Left renal pelvis (tissue), 4 donors: Measurements from ENCODE around the gene RCAN2. TPM values are rescaled to one million over a fixed set of nuclear protein-coding genes. Genes with fewer than 3 reads are reported as not detected.
"Not testable (repeated sequence)": the region's sequence is repeated elsewhere in the genome, so short reads cannot be mapped to it uniquely, and the experiment has no call there.

Experiments used
- DNase-seq, 4 donors: peaks; one replicate each; pipeline ENCODE4 v3.0.0-alpha.2; 2013; ENCODE audit warnings: low read depth in 4 of 4, low spot score in 3 of 4
- polyA plus RNA-seq, 4 donors: library from polyadenylated mRNA; unstranded; fragments of 120-200 nt; gene quantifications; one replicate each; pipeline ENCODE4 v1.2.1, GENCODE V29; 2013; ENCODE audit not compliant: insufficient read length in 4 of 4

The RCAN2 gene
- polyA plus RNA-seq, 4 donors = 7.8 to 30.7 (median 23.8) TPM

GRCh38 chr6:46444772-46445454 is 46.3 kb downstream of the RCAN2 start:
- DNase-seq = no peak

DNA sequence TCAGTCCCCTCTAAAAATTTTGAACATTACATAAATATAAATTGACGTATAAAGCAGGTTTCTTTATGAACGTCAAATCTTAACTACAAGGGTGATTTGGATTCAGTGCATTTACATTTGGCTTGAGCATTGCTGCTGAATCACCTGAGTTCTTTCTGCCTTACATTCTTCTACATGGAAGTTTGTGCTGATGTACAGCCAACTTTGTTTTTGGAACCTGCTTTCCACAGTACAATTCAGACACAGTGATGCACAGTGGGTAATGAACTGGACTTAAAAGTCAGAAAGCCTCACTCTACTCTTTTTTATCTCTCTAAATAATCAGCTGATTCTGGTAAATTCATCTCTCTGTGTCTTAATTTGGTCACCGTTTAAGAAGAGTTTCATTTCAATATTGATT is 47.6 kb downstream of the RCAN2 start:
- no peak for DNase-seq

GRCh38 chr6:46440641-46441040 is 50.6 kb downstream of the RCAN2 start:
- no peak for DNase-seq

- no peak for DNase-seq
Measured at GRCh38 chr6:46440141-46440540, 51.1 kb downstream of the RCAN2 start.

- DNase-seq = no peak
Measured at GRCh38 chr6:46438245-46438644, 53.0 kb downstream of the RCAN2 start.

- DNase-seq = no peak
Measured at GRCh38 chr6:46437671-46438221, 53.5 kb downstream of the RCAN2 start.

- DNase-seq = no peak
Measured at GRCh38 chr6:46422619-46423018, 68.6 kb downstream of the RCAN2 start.

- no peak for DNase-seq
Measured at GRCh38 chr6:46421939-46422338, 69.3 kb downstream of the RCAN2 start.

- no peak for DNase-seq
Measured at GRCh38 chr6:46420921-46421638, 70.2 kb downstream of the RCAN2 start.

DNA sequence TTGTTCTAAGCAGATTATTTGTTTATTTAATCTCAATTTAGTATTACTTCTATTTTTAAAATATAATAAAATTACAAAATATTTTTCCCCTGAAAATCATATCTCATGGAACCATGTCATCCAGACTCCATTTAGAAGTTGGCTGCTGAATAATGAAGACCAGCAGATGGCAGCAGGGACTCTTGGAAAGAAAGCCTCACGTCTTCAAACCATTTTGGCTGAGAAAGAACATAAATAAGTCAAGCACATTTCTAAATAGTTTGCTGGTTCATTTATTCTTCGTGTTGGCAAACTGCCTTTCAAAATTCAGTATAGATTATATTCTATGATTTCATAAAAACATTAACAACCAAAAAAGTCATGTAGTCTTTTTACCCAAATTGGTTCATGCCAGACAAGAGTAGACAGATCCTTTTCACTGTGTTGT is 71.7 kb downstream of the RCAN2 start:
- peak in 3 of 4 donors; percentile 46 to 63 (median 52) for DNase-seq

- no peak for DNase-seq
Measured at GRCh38 chr6:46414398-46414797, 76.9 kb downstream of the RCAN2 start.

DNA sequence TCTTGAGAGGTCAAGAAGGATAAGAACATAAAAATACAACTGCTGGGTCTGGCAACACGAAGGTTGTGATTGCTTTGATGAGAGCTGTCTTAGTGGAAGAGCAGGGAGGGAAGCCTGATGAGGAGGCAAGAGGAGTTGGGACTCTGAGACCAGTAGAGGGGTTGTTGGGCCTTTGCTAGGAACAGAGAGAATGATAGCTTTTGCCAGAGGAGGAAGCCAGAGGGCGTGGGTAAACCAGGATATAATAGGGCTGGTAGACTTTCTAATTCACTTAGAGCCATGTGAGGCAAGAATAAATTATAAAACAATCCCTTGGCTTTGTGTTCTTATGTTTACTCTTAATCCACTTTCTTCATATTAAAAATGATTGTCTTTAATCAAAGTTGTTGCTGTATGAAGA is 78.6 kb downstream of the RCAN2 start:
- DNase-seq = no peak

DNA sequence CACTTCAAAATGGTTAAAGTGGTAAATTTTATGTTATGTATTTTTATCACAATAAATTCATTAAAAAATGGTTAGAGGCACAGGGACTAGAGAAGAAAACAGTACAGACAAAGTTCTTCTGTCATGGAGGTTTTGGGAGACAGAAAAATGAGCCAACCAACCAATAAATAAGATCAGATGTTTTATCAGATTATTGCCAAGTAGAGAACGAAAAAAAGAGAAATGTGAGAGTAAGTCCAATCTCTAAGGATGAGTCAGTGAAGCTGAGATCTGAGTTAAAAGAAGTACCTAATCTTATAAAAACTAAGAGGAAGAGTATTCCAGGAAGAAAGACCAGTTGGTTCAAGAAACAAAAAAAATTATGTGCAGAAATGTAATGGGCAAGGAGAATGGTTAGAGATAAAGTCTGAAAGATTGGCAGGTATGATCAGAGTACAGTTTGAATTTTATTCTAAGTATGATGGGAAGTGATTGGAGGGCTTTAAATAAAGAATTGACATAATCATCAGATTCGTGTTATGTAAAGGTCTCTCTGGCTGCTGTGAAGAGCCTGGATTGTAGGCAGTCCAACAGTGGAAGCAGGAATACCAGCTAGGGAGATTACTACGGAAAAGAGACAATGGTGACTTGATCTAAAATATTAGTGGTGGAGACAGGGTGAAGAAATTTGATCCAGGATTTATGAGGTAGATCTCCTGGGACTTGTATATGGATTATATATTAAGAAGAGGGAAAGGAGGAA is 79.6 kb downstream of the RCAN2 start:
- no peak for DNase-seq

- peak in 2 of 4 donors; percentile 29 to 37 for DNase-seq
Measured at GRCh38 chr6:46410334-46410953, 80.8 kb downstream of the RCAN2 start.

- DNase-seq = no peak
Measured at GRCh38 chr6:46407776-46408530, 83.3 kb downstream of the RCAN2 start.

DNA sequence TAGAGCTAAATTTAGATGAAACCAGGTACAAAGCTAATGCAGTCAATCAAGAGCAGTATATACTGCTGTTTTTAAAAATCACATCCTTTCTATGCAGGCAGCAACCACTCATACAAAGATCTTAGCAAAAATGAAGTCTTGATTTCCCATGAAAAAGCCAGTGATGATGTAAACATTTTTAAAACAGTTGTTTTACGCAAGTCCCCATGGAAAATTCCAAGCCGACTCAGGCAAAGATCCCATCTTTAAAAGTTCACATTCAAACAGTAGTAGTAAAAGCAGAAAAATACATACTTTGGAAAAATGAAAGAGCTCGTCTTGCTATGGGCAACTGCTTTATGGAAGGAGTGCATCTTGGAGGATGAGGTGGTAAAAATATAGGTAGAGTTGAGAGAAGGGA is 84.0 kb downstream of the RCAN2 start:
- DNase-seq = no peak

DNA sequence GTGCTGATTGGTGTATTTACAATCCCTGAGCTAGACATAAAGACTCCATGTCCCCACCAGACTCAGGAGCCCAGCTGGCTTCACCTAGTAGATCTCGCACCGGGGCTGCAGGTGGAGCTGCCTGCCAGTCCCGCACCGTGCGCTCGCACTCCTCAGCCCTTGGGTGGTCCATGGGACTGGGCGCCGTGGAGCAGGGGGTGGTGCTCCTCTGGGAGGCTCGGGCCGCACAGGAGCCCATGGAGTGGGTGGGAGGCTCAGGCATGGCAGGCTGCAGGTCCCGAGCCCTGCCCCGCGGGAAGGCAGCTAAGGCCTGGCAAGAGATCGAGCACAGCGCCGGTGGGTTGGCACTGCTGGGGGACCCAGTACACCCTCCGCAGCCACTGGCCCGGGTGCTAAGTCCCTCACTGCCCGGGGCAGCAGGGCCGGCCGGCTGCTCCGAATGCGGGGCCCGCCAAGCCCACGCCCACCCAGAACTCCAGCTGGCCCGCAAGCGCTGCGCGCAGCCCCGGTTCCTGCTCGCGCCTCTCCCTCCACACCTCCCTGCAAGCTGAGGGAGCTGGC is 85.5 kb downstream of the RCAN2 start:
- DNase-seq = not testable (repeated sequence)

- no peak for DNase-seq
Measured at GRCh38 chr6:46400898-46401297, 90.4 kb downstream of the RCAN2 start.

GRCh38 chr6:46395530-46395929 is 95.7 kb downstream of the RCAN2 start:
- DNase-seq = no peak

DNA sequence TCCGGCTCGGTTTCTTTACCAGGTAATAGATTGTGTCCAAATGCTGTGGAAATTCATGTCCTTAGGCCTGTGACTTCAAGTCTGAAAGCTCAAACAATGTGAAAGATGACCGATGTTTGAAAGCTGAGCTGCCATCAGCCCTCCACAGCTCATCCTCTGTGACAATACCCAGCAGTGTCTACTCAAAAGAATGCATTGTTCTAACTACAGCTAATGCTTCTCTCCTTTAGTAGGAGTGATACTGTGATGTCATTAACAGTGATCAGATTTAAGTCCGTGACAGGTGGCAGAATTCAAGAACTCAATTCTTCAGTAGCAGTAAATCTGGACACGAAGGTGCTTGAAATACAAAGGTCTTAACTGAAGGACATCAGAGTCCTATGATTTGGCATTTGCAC is 97.3 kb downstream of the RCAN2 start:
- no peak for DNase-seq
